Measurements from ENCODE around the gene IDH3G. TPM values are rescaled to one million over a fixed set of nuclear protein-coding genes. Genes with fewer than 3 reads are reported as not detected.
A peak's percentile ranks its signal among the peaks of the same experiment; 100 is the strongest.

IDH3G gene
- total and polyA plus RNA-seq, 2 experiments from 2014 or later = 41.4 to 49.0 TPM

GRCh38 chrX:153831429-153832150, 37.4 kb upstream of the IDH3G start (continued):
- no peak for TF ChIP-seq NANOG (IDR thresholded peaks at IDR 0.05; ENCODE audit: borderline replicate concordance)
- TF ChIP-seq, protein P1, sequence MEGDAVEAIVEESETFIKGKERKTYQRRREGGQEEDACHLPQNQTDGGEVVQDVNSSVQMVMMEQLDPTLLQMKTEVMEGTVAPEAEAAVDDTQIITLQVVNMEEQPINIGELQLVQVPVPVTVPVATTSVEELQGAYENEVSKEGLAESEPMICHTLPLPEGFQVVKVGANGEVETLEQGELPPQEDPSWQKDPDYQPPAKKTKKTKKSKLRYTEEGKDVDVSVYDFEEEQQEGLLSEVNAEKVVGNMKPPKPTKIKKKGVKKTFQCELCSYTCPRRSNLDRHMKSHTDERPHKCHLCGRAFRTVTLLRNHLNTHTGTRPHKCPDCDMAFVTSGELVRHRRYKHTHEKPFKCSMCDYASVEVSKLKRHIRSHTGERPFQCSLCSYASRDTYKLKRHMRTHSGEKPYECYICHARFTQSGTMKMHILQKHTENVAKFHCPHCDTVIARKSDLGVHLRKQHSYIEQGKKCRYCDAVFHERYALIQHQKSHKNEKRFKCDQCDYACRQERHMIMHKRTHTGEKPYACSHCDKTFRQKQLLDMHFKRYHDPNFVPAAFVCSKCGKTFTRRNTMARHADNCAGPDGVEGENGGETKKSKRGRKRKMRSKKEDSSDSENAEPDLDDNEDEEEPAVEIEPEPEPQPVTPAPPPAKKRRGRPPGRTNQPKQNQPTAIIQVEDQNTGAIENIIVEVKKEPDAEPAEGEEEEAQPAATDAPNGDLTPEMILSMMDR (conservative IDR thresholded peaks at IDR 0.05; ENCODE audit: low read depth in 2 of 2) = no peak
- TF ChIP-seq, protein P2, sequence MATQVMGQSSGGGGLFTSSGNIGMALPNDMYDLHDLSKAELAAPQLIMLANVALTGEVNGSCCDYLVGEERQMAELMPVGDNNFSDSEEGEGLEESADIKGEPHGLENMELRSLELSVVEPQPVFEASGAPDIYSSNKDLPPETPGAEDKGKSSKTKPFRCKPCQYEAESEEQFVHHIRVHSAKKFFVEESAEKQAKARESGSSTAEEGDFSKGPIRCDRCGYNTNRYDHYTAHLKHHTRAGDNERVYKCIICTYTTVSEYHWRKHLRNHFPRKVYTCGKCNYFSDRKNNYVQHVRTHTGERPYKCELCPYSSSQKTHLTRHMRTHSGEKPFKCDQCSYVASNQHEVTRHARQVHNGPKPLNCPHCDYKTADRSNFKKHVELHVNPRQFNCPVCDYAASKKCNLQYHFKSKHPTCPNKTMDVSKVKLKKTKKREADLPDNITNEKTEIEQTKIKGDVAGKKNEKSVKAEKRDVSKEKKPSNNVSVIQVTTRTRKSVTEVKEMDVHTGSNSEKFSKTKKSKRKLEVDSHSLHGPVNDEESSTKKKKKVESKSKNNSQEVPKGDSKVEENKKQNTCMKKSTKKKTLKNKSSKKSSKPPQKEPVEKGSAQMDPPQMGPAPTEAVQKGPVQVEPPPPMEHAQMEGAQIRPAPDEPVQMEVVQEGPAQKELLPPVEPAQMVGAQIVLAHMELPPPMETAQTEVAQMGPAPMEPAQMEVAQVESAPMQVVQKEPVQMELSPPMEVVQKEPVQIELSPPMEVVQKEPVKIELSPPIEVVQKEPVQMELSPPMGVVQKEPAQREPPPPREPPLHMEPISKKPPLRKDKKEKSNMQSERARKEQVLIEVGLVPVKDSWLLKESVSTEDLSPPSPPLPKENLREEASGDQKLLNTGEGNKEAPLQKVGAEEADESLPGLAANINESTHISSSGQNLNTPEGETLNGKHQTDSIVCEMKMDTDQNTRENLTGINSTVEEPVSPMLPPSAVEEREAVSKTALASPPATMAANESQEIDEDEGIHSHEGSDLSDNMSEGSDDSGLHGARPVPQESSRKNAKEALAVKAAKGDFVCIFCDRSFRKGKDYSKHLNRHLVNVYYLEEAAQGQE (IDR thresholded peaks at IDR 0.05; ENCODE audit: unreplicated experiment) = no peak

DNA sequence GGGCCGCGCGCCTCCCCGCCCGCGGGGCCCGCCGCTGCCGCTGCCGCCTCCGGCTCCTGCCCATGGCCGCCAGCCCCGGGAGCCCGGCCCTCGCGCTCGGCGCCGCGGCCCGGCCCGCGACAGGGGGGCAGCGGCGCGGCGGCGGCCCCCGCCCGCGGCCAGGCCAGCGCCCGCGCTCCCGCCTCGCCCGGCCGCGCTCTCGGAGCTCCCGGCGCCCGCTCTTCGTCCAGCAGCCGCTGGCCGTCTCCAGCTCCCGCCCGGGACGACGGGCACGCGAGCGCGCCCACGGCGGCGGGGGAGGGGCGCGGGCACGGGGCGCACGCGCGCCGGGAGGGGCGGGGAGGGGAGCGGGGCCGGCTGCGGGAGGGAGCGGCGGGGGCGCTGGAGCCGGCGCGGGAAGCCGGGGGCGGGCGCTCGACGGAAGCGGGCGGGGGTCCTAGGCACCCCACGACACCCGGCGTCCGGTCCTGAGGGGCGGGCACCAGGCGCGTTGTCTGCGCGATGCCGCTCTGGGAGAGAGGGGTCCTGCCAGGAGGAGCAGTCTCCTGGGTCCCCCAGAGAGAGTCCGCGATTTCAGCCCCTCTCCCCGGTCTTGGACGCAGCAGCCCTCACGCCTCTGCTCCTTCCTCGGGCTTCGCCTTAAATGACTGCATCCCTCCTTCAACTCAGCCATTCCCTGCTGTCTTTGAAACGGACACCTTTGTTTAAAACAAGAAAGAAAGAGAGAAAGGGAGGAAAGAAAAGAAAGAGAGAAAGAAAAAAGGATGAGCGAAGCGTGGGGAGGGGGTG, 36.7 kb upstream of the IDH3G start:
- DNase-seq (ENCODE audit: low spot score) (no peak), ATAC-seq (peak; percentile 16)
- H3K4me3 Mint-ChIP-seq = peak overlapping the region; percentile 74
- no peak overlapping the region for H2AFZ ChIP-seq
- H3K36me3 Mint-ChIP-seq (ENCODE audit: low read depth) = peaks cover 20% of the 10 kb centered on the region
- H3K27ac ChIP-seq (ENCODE audit: low read depth) = no peak overlapping the region
- no peaks in the 10 kb centered on the region for H3F3A ChIP-seq (replicated peaks; ENCODE audit: low read depth)
- peak overlapping the region; percentile 84 for H3K4me2 ChIP-seq
- H4K20me1 ChIP-seq (replicated peaks; ENCODE audit: insufficient read depth) = no peaks in the 10 kb centered on the region
- no peaks in the 10 kb centered on the region for H3K27me3 ChIP-seq (ENCODE audit: insufficient read depth)
- H3K4me1 ChIP-seq (ENCODE audit: insufficient read depth) = peaks cover 13% of the 10 kb centered on the region
- no peaks in the 10 kb centered on the region for H3K9me3 Mint-ChIP-seq
- peak overlapping the region; percentile 63 for H3K4me3 ChIP-seq
- peaks cover 24% of the 10 kb centered on the region for H3K4me1 Mint-ChIP-seq
- no peaks in the 10 kb centered on the region for H3K9me2 ChIP-seq (ENCODE audit: insufficient read depth)
- H3K27ac Mint-ChIP-seq = no peak overlapping the region
- peaks cover 48% of the 10 kb centered on the region for H3K79me2 ChIP-seq (replicated peaks; ENCODE audit: insufficient read depth)
- peaks cover 10% of the 10 kb centered on the region for H3K27me3 Mint-ChIP-seq (ENCODE audit: insufficient read depth, low read depth, poor library complexity)
- no peaks in the 10 kb centered on the region for H3K36me3 ChIP-seq (ENCODE audit: insufficient read depth)
- no peak for TF ChIP-seq ZNF331 (CRISPR knock-in tag; IDR thresholded peaks at IDR 0.05; ENCODE audit: low read depth)
- TF ChIP-seq, protein P1 (conservative IDR thresholded peaks at IDR 0.05; ENCODE audit: low read depth in 2 of 2) = no peak
- TF ChIP-seq POLR2AphosphoS5 (IDR thresholded peaks at IDR 0.05; ENCODE audit: low read depth) = no peak
- TF ChIP-seq EZH2phosphoT487 (IDR thresholded peaks at IDR 0.05; ENCODE audit: unreplicated experiment) = no peak
- no peak for TF ChIP-seq JUNB (IDR thresholded peaks at IDR 0.05; ENCODE audit: unreplicated experiment)
- no peak for TF ChIP-seq CREB1 (CRISPR knock-in tag; IDR thresholded peaks at IDR 0.05; ENCODE audit: low read depth)
- TF ChIP-seq EZH2 (IDR thresholded peaks at IDR 0.05; ENCODE audit: low read depth, unreplicated experiment) = no peak
- TF ChIP-seq, protein P2 (IDR thresholded peaks at IDR 0.05; ENCODE audit: unreplicated experiment) = no peak
- no peak for TF ChIP-seq NANOG (IDR thresholded peaks at IDR 0.05; ENCODE audit: borderline replicate concordance)
- TF ChIP-seq ZNF114 (CRISPR knock-in tag; IDR thresholded peaks at IDR 0.05) = no peak
- TF ChIP-seq STAT1 (IDR thresholded peaks at IDR 0.05; ENCODE audit: unreplicated experiment) = no peak
